NCI-H526 (cell line): ENCODE results near the gene EPSTI1.
A peak's percentile ranks its signal among the peaks of the same experiment; 100 is the strongest.

ENCODE experiments used
- DNase-seq, 2 experiments: peaks; one replicate each; lab custom pipeline; 2025; lab: John Stamatoyannopoulos, UW

EPSTI1 gene

GRCh38 chr13:42991898-42992763, at the start of gene EPSTI1:
Gene EPSTI1, minus strand, starts transcription at chr13:42992241. Its CDS starts 76 bp downstream, at chr13:42992165.
- peak; percentile 10 to 70 for DNase-seq

GRCh38 chr13:43041369-43041921, 49.4 kb upstream of the EPSTI1 start:
- no peak for DNase-seq

DNA sequence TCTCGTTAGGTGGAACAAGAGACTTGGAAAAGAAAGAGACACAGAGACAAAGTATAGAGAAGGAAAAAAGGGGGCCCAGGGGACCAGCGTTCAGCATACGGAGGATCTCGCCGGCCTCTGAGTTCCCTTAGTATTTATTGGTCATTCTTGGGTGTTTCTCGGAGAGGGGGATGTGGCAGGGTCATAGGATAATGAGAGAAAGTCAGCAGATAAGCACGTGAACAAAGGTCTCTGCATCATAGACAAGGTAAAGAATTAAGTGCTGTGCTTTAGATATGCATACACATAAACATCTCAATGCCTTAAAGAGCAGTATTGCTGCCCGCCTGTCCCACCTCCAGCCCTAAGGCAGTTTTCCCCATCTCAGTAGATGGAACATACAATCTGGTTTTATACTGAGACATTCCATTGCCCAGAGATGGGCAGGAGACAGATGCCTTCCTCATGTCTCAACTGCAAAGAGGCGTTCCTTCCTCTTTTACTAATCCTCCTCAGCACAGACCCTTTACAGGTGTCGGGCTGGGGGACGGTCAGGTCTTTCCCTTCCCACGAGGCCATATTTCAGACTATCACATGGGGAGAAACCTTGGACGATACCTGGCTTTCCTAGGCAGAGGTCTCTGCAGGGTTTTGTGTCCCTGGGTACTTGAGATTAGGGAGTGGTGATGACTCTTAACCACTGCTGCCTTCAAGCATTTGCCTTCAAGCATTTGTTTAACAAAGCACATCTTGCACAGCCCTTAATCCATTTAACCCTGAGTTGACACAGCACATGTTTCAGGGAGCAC, 48.7 kb upstream of the EPSTI1 start:
- DNase-seq, result peak; percentile 22 to 32

DNA sequence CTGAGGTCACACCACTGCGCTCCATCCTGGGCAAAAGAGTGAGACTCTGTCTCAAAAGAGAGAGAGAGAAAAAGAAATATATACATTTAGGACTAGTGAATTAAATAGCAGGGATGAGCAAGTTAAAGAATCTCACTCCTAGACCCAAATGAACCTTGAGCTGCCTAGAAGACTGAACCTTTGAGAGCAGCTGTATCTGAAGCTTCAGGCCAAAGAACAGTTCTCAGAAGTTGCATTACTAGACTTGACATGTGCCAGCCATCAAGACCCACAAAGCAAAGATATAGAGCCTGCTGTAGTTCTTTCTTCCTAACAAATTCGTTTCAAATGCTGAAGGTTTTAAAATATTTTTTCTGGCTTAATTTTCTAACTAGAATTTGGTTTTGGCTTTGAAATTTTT, 47.9 kb upstream of the EPSTI1 start:
- DNase-seq, result no peak

DNA sequence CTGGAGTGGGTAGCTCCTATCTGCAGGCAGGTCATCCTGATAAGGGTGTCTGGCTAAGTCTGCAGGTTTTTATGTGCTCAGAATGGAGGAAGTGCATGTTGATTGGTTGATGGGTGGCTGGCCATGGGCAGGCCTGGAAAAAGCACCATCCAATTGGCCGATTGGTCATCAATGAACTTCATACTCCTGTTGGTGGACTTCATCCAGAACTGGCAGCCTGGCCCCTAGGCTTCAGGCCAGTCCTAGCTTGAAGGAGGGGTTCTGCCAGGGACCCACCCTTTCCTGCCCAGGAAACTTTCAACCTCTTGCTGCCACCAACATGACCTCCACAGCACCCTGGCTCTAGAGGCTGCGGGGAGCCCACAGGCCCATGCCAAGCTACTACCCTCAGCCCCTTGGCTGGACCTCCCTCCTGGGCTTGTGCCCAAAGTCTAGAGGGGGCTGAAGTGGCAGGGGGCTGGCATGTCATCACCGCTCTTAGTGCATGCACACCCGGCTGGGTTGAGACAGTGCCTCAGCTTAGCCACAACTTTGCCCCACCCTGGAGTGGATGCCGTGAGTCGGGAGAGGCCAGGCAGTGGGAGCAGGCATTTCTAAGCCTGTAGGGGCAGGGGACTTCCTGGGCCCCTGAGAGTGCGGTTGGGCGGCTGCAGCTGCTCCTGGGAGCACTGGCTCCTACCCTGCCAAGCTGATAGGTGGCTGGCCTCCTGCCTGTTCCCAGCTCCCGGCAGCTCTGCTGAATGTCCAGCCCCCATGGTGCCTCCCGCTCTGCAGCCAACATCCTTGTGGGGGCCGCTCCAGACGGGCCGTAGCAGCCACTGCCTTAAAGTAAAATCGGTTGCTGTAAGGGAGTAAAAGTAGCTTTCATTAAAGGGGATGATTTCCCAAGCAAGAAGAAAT, 44.6 kb upstream of the EPSTI1 start:
- DNase-seq, result no peak

GRCh38 chr13:43033038-43033437, 41.0 kb upstream of the EPSTI1 start:
- DNase-seq, result no peak

- DNase-seq, result no peak
These were observed 39.8 kb upstream of the EPSTI1 start for GRCh38 chr13:43031881-43032280.

- no peak for DNase-seq
These were observed 38.5 kb upstream of the EPSTI1 start for GRCh38 chr13:43030548-43030947.

DNA sequence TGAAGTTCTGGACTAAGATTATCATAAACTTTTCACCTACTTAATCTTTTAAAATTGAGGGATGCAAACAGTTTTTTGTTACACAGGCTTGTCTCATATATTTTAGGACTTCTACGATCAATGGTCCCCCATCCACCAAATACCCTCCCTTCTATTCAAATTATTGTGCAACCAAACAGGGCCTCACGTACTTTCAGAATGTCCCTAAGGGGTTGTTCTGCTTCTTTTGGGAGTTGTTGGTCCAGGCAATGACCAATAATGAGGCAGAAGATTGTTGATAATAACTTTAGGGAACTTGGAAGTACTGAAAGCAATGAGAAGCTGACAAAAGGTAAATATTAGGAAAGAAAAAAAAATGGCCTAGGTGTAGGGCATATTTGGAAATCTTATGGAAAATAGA, 34.2 kb upstream of the EPSTI1 start:
- peak in 1 of 2 experiments; percentile 4 for DNase-seq

GRCh38 chr13:43023289-43023963, 31.4 kb upstream of the EPSTI1 start, which contains the start of gene DNAJC15:
Gene DNAJC15, plus strand, starts transcription at chr13:43023586. Its CDS starts 41 bp downstream, at chr13:43023627.
- DNase-seq, result peak; percentile 88 to 95

GRCh38 chr13:43022934-43023288, 30.9 kb upstream of the EPSTI1 start:
- no peak for DNase-seq

DNA sequence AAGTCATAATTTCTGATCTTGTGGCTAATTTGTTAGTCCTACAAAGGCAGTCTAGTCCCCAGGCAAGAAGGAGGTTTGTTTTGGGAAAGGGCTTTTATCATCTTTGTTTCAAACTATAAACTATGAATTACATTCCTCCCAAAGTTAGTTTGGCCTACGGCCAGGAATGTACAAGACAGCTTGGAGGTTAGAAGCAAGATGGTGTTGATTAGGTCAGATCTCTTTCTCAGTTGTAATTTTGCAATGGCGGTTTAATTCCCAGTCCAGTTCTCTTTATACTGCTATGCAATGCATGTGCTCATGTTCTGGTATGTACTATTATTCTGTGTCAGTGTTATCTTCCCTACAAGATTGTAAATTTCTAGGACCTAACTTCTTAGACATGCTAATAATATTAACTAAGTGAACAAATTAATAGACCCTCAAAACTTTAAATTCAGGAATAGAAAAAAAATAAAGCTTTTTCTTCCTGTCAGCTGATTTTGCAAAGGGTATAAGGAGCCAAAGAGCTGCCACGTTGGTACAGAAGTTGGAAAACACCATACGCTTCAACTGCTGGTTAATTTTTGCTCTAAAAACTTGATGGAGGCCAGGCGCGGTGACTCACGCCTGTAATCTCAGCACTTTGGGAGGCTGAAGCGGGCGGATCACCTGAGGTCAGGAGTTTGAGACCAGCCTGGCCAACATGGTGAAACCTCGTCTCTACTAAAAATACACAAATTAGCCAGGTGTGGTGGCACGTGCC, 30.1 kb upstream of the EPSTI1 start:
- no peak for DNase-seq

DNA sequence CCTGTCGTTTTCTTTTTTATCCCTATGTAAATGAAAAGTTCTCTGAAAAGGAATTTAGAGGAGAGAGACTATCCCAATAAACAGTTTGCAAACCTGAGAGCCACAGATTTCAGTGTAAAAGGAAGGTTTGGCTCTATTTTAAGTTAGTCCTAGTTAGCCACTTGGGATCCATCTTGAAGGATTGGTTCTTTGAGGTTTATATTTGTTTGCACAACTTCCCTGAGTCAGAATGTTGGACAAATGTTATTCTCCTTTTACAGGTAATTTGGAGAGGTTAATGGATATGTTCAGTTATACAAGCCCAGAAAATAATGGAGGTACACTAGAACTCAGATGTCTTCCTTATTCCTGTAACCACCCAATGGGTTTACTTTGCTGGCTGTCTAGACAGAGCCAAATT, 28.8 kb upstream of the EPSTI1 start:
- DNase-seq, result no peak

- no peak for DNase-seq
These were observed 27.8 kb upstream of the EPSTI1 start for GRCh38 chr13:43019811-43020210.

GRCh38 chr13:43016226-43016625, 24.2 kb upstream of the EPSTI1 start:
- no peak for DNase-seq

DNA sequence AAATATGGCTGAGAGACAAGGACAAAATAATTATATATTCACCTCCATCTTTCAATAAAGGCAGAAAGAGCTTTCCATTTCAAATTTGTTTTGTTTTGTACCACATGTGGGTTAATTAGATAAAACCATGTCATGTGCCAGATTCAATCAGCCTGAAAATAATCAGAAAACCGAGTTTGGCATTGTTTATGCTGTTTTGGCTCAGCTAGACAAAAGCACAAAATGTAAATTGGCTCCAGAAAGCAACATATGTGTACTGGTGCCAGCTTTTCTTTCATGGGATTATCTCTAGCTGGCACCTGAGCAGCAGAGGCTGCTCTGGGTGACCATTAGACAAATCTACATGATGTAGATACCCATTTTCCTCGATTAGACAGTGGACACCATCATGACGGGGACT, 22.1 kb upstream of the EPSTI1 start:
- no peak for DNase-seq

- no peak for DNase-seq
These were observed 17.5 kb upstream of the EPSTI1 start for GRCh38 chr13:43009506-43009905.

DNA sequence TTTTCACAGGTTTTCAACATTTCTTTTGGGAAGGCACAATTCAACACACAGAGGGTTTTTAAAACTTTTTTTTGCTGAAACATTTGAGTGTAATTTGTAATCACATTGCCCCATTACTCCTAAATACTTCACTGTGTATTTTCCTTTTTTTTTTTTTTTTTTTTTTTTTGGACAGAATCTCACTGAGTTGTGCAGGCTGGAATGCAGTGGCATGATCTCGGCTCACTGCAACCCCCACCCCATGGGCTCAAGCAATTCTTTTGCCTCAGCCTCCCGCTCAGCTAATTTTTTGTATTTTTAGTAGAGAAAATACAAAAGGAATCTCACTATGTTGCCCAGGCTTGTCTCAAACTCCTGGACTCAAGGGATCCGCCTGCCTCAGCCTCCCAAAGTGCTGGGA, 16.6 kb upstream of the EPSTI1 start:
- no peak for DNase-seq

DNA sequence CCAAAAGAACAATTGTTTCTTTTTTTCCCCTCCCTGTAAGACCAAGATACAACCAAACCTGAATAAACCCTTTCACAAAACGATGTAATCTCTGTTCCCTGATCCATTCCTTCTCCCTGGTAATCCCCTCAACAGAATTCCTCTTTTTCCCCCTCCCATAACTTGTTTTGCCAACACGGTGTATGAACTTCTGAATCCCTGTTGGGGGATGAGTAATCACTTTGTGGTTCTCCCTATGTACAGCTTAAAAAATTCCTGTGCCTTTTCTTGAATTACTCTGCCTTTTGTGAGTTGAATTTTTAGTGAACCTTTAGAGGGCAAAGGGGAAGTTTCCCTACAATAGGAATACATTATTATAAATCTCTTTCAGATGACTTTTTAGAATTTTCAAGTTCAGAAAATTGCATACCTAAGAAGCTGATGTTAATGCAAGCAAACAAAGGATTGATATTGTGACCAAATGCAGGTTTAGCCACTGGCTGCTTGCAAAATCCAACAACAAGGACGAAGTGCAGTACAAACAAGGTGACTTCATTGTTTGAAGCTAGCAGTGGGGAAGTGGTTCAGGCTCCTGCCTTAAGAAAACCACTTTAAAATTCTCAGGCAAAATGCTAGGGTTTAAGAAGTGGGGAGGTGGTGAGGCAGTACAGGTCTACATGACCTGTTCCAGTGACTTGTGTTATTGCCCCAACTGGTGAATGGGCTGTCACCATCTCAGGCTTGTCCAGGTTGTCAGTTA, 15.0 kb upstream of the EPSTI1 start:
- no peak for DNase-seq
